Gastrocnemius medialis (tissue), 4 donors: ENCODE measurements around the gene HECTD4. TPM values are rescaled to one million over a fixed set of nuclear protein-coding genes. Genes with fewer than 3 reads are reported as not detected.
"Not testable (repeated sequence)": the region's sequence is repeated elsewhere in the genome, so short reads cannot be mapped to it uniquely, and the experiment has no call there.

ENCODE experiments used
- ATAC-seq, 2 donors: fragments of 150-250 bp; one replicate each; pipeline ENCODE4 v1.9.1; 2016
- DNase-seq, 2 donors: peaks; one replicate each; pipeline ENCODE4 v3.0.0-alpha.2; 2019
- H3K27ac ChIP-seq, 4 donors: fragments of 200-600 bp; sonication (generic); 1 replicate in 1 of 4; 2 replicates in 3 of 4; pipeline ENCODE4 v1.5.1; 2016 to 2018; ENCODE audit warnings: mild to moderate bottlenecking in 2 of 4, moderate library complexity in 1 of 4
- H3K27me3 ChIP-seq, 3 donors: fragments of 200-600 bp; sonication (generic) in 2 of 3; 1 replicate in 1 of 3; 2 replicates in 2 of 3; pipeline versions ENCODE4 v1.5.1 to v1.6.0; 2016 to 2019; ENCODE audit warnings: mild to moderate bottlenecking in 1 of 3, moderate library complexity in 1 of 3
- H3K36me3 ChIP-seq, 2 donors: fragments of 200-600 bp; sonication (generic) in 1 of 2; one replicate each; pipeline ENCODE4 v1.5.1; 2017 to 2018
- H3K4me1 ChIP-seq, 2 donors: fragments of 200-600 bp; sonication (generic) in 1 of 2; one replicate each; pipeline ENCODE4 v1.5.1; 2016 to 2017; ENCODE audit warnings: mild to moderate bottlenecking in 2 of 2
- H3K4me3 ChIP-seq, 4 donors: fragments of 200-600 bp; sonication (generic) in 3 of 4; 1 replicate in 1 of 4; 2 replicates in 3 of 4; pipeline ENCODE4 v1.5.1; 2016 to 2019; ENCODE audit warnings: mild to moderate bottlenecking in 2 of 4
- H3K9me3 ChIP-seq, 3 donors: fragments of 200-600 bp; sonication (generic) in 2 of 3; 1 replicate in 1 of 3; 2 replicates in 2 of 3; pipeline ENCODE4 v1.5.1; 2016 to 2019
- CTCF ChIP-seq, 5 experiments: fragments of 450-650 bp in 3 of 5; fragments of 200-600 bp in 2 of 5; sonication (generic) in 2 of 5; IDR thresholded peaks in 4 of 5; conservative IDR thresholded peaks in 1 of 5; 1 replicate in 4 of 5; 2 replicates in 1 of 5; pipeline ENCODE4 v1.5.1; 2016 to 2019; ENCODE audit warnings: antibody characterized with exemption in 5 of 5, mild to moderate bottlenecking in 3 of 5, moderate library complexity in 3 of 5
- POLR2A ChIP-seq, 2 donors: fragments of 450-650 bp; IDR thresholded peaks; one replicate each; pipeline ENCODE4 v1.6.1; 2017; ENCODE audit warnings: antibody characterized with exemption in 2 of 2, mild to moderate bottlenecking in 2 of 2, moderate library complexity in 2 of 2
- in situ Hi-C, 4 donors: fragments of 200-750 bp; cut with MboI; loops; one replicate each; pipeline versions ENCODE4 v1.15.0 to v1.8.0; 2017; ENCODE audit warnings: low sequenced_read_pairs in 4 of 4
- intact Hi-C: fragments of 100-400 bp; cut with DNase I; formaldehyde crosslinking; loops from one replicate; pipeline ENCODE4 v1.15.1; 2023; ENCODE audit warnings: low total_unique reads
- total RNA-seq, 4 donors: library from RNA; depleted of rRNA; stranded (reverse); fragments of >200 nt; gene quantifications; one replicate each; pipeline versions ENCODE4 v1.1.0 to v1.2.3, GENCODE V29; 2016

HECTD4 gene
- total RNA-seq, 4 donors from 2014 or later, result 12.9 to 23.3 (median 16.8) TPM

DNA sequence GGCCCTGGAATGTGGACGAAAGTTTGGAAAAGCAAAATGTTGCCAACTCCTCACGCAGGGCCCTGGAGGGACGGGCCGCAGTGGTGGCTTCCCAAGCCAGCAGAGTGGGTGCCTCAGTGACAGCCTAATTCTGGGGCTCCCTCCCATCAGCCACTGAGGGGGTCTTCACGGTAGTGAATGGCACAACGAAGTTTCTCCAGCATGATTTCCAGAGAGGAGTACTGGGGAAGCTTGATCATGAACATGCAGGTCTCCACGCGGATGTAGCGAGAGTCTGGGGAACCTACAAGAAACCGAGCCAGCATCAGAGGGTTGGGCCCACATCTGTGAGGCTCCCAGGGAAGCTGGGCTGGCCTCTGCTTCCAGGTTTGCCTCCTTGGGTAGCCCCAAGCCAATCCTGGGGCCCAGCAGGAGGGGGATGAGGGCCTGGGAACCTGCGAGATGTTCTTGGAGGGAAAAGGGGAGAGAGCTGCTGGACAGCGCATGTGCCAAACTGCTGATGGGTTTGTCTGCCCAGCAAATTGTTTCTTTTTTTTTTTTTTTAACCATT, 219.9 kb downstream of the HECTD4 start:
- DNase-seq (no peak), ATAC-seq (no peak)
- H3K4me3 ChIP-seq, result no peak overlapping the region
- no peak overlapping the region for H3K27ac ChIP-seq
- H3K9me3 ChIP-seq, result no peaks in the 10 kb centered on the region
- peaks cover 0 to 63% of the 10 kb centered on the region in 2 donors for H3K36me3 ChIP-seq
- intact Hi-C loops, result no loop called here
- in situ Hi-C loops, result no loop called here
- H3K4me1 ChIP-seq, result no peaks in the 10 kb centered on the region
- H3K27me3 ChIP-seq, result no peaks in the 10 kb centered on the region
- no peak for TF ChIP-seq POLR2A (IDR thresholded peaks at IDR 0.05)
- no peak for TF ChIP-seq CTCF (IDR thresholded peaks at IDR 0.05 in 4 of 5, conservative IDR thresholded peaks at IDR 0.05 in 1 of 5)

DNA sequence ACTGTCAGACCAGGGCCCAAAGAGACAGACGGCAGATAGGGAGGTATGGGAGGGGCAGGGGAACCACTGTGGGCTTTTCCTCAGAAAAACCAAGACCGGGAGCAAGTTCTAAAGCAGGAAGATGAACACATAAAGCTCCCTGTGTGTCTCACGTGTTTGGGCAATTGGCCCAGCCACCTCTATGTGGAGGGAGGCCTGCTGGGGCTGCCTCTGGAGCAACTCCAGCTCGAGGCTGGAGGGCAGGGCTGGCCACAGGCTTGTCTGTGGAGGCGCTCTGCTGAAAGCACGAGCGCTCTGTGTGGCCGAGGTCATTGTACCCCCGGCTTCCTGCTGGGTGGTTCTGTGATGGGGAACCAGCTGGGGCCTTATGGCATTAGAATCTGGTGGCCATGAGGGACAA, 220.5 kb downstream of the HECTD4 start:
- DNase-seq, result no peak
- no peaks in the 10 kb centered on the region for H3K4me1 ChIP-seq
- H3K27ac ChIP-seq, result no peak overlapping the region
- no peak for ATAC-seq
- H3K4me3 ChIP-seq, result no peak overlapping the region
- peaks cover 0 to 63% of the 10 kb centered on the region in 2 donors for H3K36me3 ChIP-seq
- in situ Hi-C loops (no loop called here), intact Hi-C loops (no loop called here)
- no peaks in the 10 kb centered on the region for H3K27me3 ChIP-seq
- no peak for TF ChIP-seq CTCF (IDR thresholded peaks at IDR 0.05 in 4 of 5, conservative IDR thresholded peaks at IDR 0.05 in 1 of 5)
- TF ChIP-seq POLR2A (IDR thresholded peaks at IDR 0.05), result no peak
- no peaks in the 10 kb centered on the region for H3K9me3 ChIP-seq

DNA sequence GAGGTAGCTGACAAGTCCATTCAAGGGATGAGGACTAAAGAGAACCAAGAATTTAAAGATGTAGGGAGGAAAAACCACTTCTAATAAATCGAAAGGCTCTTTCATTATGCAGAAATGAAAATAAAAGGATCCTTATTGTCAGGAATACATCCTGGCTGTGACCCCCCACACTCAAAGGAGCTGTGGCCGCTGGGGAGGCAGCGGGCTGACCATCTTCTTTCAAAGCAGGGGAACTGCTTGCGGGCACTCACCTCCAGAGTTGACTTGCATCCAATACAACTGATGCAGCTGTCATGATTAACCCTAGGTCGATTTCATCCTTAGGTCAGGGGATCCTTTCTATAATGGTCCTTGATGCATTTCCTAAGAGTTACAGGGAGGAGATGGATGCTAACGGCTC, 221.6 kb downstream of the HECTD4 start:
- TF ChIP-seq CTCF (IDR thresholded peaks at IDR 0.05 in 4 of 5, conservative IDR thresholded peaks at IDR 0.05 in 1 of 5) (no peak), POLR2A (IDR thresholded peaks at IDR 0.05) (no peak)
- no peak overlapping the region for H3K4me3 ChIP-seq
- in situ Hi-C loops, result no loop called here
- peaks cover 0 to 63% of the 10 kb centered on the region in 2 donors for H3K36me3 ChIP-seq
- DNase-seq, result no peak
- ATAC-seq, result no peak
- intact Hi-C loops, result no loop called here
- H3K27ac ChIP-seq, result no peak overlapping the region
- H3K27me3 ChIP-seq, result no peaks in the 10 kb centered on the region
- H3K9me3 ChIP-seq, result no peaks in the 10 kb centered on the region
- no peaks in the 10 kb centered on the region for H3K4me1 ChIP-seq

DNA sequence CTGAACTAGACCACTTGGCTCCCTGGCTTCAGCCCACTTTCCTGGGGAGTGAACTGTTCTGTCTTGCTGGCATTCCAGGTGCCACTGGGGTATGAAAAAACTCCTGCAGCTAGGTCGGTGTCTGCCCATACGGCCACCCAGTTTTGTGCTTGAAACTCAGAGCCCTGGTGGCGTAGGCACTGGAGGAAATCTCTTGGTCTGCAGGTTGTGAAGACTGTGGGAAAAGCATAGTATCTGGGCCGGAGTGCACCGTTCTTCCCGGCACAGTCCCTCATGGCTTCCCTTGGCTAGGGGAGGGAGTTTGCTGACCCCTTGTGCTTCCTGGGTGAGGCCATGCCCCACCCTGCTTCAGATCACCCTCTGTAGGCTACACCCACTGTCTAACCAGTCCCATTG, 223.1 kb downstream of the HECTD4 start:
- H3K9me3 ChIP-seq, result no peaks in the 10 kb centered on the region
- intact Hi-C loops (no loop called here), in situ Hi-C loops (no loop called here)
- no peak for ATAC-seq
- TF ChIP-seq CTCF (IDR thresholded peaks at IDR 0.05 in 4 of 5, conservative IDR thresholded peaks at IDR 0.05 in 1 of 5), result no peak
- no peak for TF ChIP-seq POLR2A (IDR thresholded peaks at IDR 0.05)
- no peaks in the 10 kb centered on the region for H3K27me3 ChIP-seq
- H3K4me3 ChIP-seq, result no peak overlapping the region
- peaks cover 0 to 63% of the 10 kb centered on the region in 2 donors for H3K36me3 ChIP-seq
- H3K4me1 ChIP-seq, result no peaks in the 10 kb centered on the region
- no peak overlapping the region for H3K27ac ChIP-seq
- no peak for DNase-seq

DNA sequence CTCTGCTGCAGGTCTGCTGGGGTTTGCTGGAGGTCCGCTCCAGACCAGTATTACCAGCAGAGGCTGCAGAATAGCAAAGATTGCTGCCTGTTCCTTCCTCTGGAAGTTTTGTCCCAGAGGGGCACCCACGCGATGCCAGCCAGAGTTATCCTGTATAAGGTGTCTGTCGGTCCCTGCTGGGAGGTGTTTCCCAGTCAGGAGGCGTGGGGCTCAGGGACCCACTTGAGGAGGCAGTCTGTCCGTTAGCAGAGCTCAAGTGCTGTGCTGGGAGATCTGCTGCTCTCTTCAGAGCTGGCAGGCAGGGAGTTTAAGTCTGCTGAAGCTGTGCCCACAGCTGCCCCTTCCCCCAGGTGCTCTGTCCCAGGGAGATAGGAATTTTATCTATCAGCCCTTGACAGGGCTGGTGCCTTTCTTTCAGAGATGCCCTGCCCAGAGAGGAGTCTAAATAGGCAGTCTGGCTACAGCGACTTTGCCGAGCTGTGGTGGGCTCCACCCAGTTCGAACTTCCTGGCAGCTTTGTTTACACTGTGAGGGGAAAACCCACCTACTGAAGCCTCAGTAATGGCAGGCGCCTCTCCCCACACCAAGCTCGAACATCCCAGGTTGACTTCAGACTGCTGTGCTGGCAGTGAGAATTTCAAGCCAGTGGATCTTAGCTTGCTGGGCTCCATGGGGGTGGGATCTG, 223.6 kb downstream of the HECTD4 start:
- H3K9me3 ChIP-seq, H3K4me3 ChIP-seq, DNase-seq, H3K27me3 ChIP-seq, intact Hi-C loops, in situ Hi-C loops, ATAC-seq, H3K27ac ChIP-seq, H3K4me1 ChIP-seq: not testable (repeated sequence)
- H3K36me3 ChIP-seq, result peaks cover 0 to 62% of the 10 kb centered on the region in 2 donors
